HCT116 (cell line): ENCODE data around the gene ARL4A. TPM values are rescaled to one million over a fixed set of nuclear protein-coding genes. Genes with fewer than 3 reads are reported as not detected.

ENCODE experiments used
- ATAC-seq: fragments of 200-7000 bp; cut with Tn5 transposase; 2 replicates; pipeline ENCODE4 v1.9.1; 2020; ENCODE audit warnings: mild to moderate bottlenecking, moderate library complexity
- BruUV-seq: library from RNA; stranded (reverse); fragments of 400-500 nt; replicated peaks from 2 replicates; lab custom pipeline; 2021; lab: Mats Ljungman, UMichigan
- CTCF ChIA-PET: fragments of 300-600 bp; sonication (Branson Sonifier 250); formaldehyde crosslinking; loops from one replicate; lab custom pipeline; 2021; ENCODE audit warnings: antibody characterized with exemption; lab: Charles Lee
- POLR2A ChIA-PET: fragments of 300-600, 350-600 bp; sonication (Branson Sonifier 250); formaldehyde crosslinking; loops from one replicate; lab custom pipeline; 2021; ENCODE audit warnings: antibody characterized with exemption; lab: Charles Lee
- RAD21 ChIA-PET, 2 experiments: fragments of 300-600 bp; sonication (Branson Sonifier 250); formaldehyde crosslinking; loops; one replicate each; lab custom pipeline; 2023; ENCODE audit warnings: low total read pairs in 2 of 2; ENCODE audit not compliant: uncharacterized antibody in 2 of 2, unreplicated experiment in 2 of 2, low non-redundant PET in 1 of 2; lab: Charles Lee
- DNase-seq: peaks from one replicate; pipeline ENCODE4 v3.0.0-alpha.2; 2010; ENCODE audit warnings: low read depth, low spot score
- H2AFZ ChIP-seq: fragments of 200-600 bp; shearing (Covaris generic), sonication (generic); 2 replicates; pipeline ENCODE4 v1.6.1; 2017; ENCODE audit warnings: low read depth, mixed run types, mixed read lengths, antibody characterized with exemption, low read length; ENCODE audit not compliant: poor library complexity, severe bottlenecking
- H3K27ac ChIP-seq: 2 replicates; pipeline ENCODE4 v1.5.1; 2012; ENCODE audit warnings: low read depth, low read length
- H3K27me3 ChIP-seq: fragments of 200-600 bp; sonication (generic); 2 replicates; pipeline ENCODE4 v1.6.1; 2016; ENCODE audit warnings: mixed run types, low read length, mixed read lengths; ENCODE audit not compliant: insufficient read depth
- H3K36me3 ChIP-seq, 2 experiments: fragments of 200-500 bp in 1 of 2; fragments of 200-600 bp in 1 of 2; sonication (Bioruptor generic) in 1 of 2; sonication (generic) in 1 of 2; 2 replicates each; pipeline versions ENCODE4 v1.5.1 to v1.6.1; 2014 to 2016; ENCODE audit warnings: low read length in 2 of 2, inconsistent platforms in 1 of 2, mixed read lengths in 1 of 2, mixed run types in 1 of 2; ENCODE audit not compliant: insufficient read depth in 2 of 2, control insufficient read depth in 1 of 2
- H3K4me1 ChIP-seq, 2 experiments: fragments of 200-600 bp in 1 of 2; sonication (generic) in 1 of 2; 2 replicates each; pipeline versions ENCODE4 v1.5.1 to v1.6.1; 2012 to 2017; ENCODE audit warnings: low read length in 2 of 2, inconsistent platforms in 1 of 2, mild to moderate bottlenecking in 1 of 2, mixed read lengths in 1 of 2, mixed run types in 1 of 2, moderate library complexity in 1 of 2; ENCODE audit not compliant: insufficient read depth in 2 of 2, control insufficient read depth in 1 of 2
- H3K4me2 ChIP-seq: fragments of 200-600 bp; sonication (generic); 2 replicates; pipeline ENCODE4 v1.6.1; 2017; ENCODE audit warnings: mixed run types, low read length, mixed read lengths
- H3K4me3 ChIP-seq, 2 experiments: fragments of 200-600 bp in 1 of 2; sonication (generic) in 1 of 2; replicated peaks in 1 of 2; 2 replicates each; pipeline ENCODE4 v1.5.1; 2011 to 2016; ENCODE audit warnings: low read length in 2 of 2, control low read depth in 1 of 2, low read depth in 1 of 2, mild to moderate bottlenecking in 1 of 2, mixed read lengths in 1 of 2, mixed run types in 1 of 2
- H3K79me2 ChIP-seq: fragments of 200-600 bp; sonication (generic); 2 replicates; pipeline ENCODE4 v1.6.1; 2017; ENCODE audit warnings: mild to moderate bottlenecking, mixed run types, low read length, moderate library complexity, mixed read lengths; ENCODE audit not compliant: insufficient read depth
- H3K9ac ChIP-seq: fragments of 200-600 bp; sonication (generic); 2 replicates; pipeline ENCODE4 v1.6.1; 2016; ENCODE audit warnings: low read length, mixed read lengths
- H3K9me2 ChIP-seq: fragments of 200-600 bp; sonication (generic), shearing (Covaris generic); 2 replicates; pipeline ENCODE4 v1.6.1; 2017; ENCODE audit warnings: mixed run types, mild to moderate bottlenecking, moderate library complexity; ENCODE audit not compliant: insufficient read depth
- H3K9me3 ChIP-seq, 2 experiments: fragments of 200-500 bp in 1 of 2; fragments of 200-600 bp in 1 of 2; sonication (Bioruptor generic) in 1 of 2; sonication (generic) in 1 of 2; 2 replicates each; pipeline ENCODE4 v1.6.1; 2014 to 2017; ENCODE audit warnings: low read length in 2 of 2, mixed read lengths in 2 of 2, inconsistent platforms in 1 of 2, low read depth in 1 of 2, mild to moderate bottlenecking in 1 of 2, mixed run types in 1 of 2, moderate library complexity in 1 of 2; ENCODE audit not compliant: control insufficient read depth in 1 of 2, insufficient read depth in 1 of 2
- H4K20me1 ChIP-seq: fragments of 200-600 bp; sonication (generic), shearing (Covaris generic); 2 replicates; pipeline ENCODE4 v1.6.1; 2017; ENCODE audit warnings: mixed run types, mild to moderate bottlenecking, moderate library complexity; ENCODE audit not compliant: insufficient read depth
- ATF3 ChIP-seq: IDR thresholded peaks from 2 replicates; pipeline ENCODE4 v1.6.1; 2012
- CBX3 ChIP-seq: IDR thresholded peaks from 2 replicates; pipeline ENCODE4 v1.6.1; 2012; ENCODE audit warnings: low read depth
- CEBPB ChIP-seq: IDR thresholded peaks from 2 replicates; pipeline ENCODE4 v1.6.1; 2012; ENCODE audit warnings: low read depth
- EGR1 ChIP-seq: IDR thresholded peaks from 2 replicates; pipeline ENCODE4 v1.6.1; 2012; ENCODE audit warnings: low read depth
- ELF1 ChIP-seq: IDR thresholded peaks from 2 replicates; pipeline ENCODE4 v1.6.1; 2012; ENCODE audit warnings: low read depth, borderline replicate concordance
- EZH2 ChIP-seq: fragments of 200-600 bp; sonication (generic); IDR thresholded peaks from 2 replicates; pipeline ENCODE4 v1.6.1; 2017; ENCODE audit warnings: antibody characterized with exemption, mixed run types
- EZH2phosphoT487 ChIP-seq: fragments of 200-600 bp; IDR thresholded peaks from 2 replicates; pipeline ENCODE4 v1.6.1; 2018; ENCODE audit warnings: antibody characterized with exemption, borderline replicate concordance
- JUND ChIP-seq: IDR thresholded peaks from 2 replicates; pipeline ENCODE4 v1.6.1; 2012
- POLR2A ChIP-seq: IDR thresholded peaks from 2 replicates; pipeline ENCODE4 v1.7.0; 2011; ENCODE audit warnings: borderline replicate concordance; ENCODE audit not compliant: insufficient read depth, insufficient read length; ENCODE audit errors: extremely low read depth
- POLR2AphosphoS5 ChIP-seq: IDR thresholded peaks from 2 replicates; pipeline ENCODE4 v1.6.1; 2011; ENCODE audit warnings: mild to moderate bottlenecking, low read depth, low read length, moderate library complexity
- RAD21 ChIP-seq: IDR thresholded peaks from 2 replicates; pipeline ENCODE4 v1.6.1; 2012; ENCODE audit warnings: low read depth, mild to moderate bottlenecking
- SIN3A ChIP-seq: IDR thresholded peaks from 2 replicates; pipeline ENCODE4 v1.6.1; 2012; ENCODE audit warnings: low read depth
- SP1 ChIP-seq: IDR thresholded peaks from 2 replicates; pipeline ENCODE4 v1.6.1; 2012; ENCODE audit warnings: low read depth
- SRF ChIP-seq: IDR thresholded peaks from 2 replicates; pipeline ENCODE4 v1.6.1; 2012; ENCODE audit warnings: low read depth
- TCF7L2 ChIP-seq: IDR thresholded peaks from 2 replicates; pipeline ENCODE4 v1.7.0; 2011; ENCODE audit warnings: borderline replicate concordance, inconsistent platforms; ENCODE audit not compliant: insufficient read depth, insufficient read length; ENCODE audit errors: extremely low read depth
- ZFX ChIP-seq: fragments of 450-650 bp; IDR thresholded peaks from 2 replicates; pipeline ENCODE4 v1.6.1; 2017
- ZNF274 ChIP-seq: fragments of 200-500 bp; sonication (Bioruptor generic); IDR thresholded peaks from 2 replicates; pipeline ENCODE4 v1.6.1; 2014; ENCODE audit warnings: mild to moderate bottlenecking, low read depth, low read length, inconsistent platforms
- intact Hi-C: fragments of 100-400 bp; cut with micrococcal nuclease; formaldehyde crosslinking; loops from 2 replicates; pipeline ENCODE4 v1.10.0; 2022
- total RNA-seq: library from RNA; stranded (reverse); gene quantifications from one replicate; pipeline ENCODE4 v1.2.1, GENCODE V29; 2021; ENCODE audit not compliant: unreplicated experiment
- TF ChIP-seq, protein P1 (sequence below): IDR thresholded peaks from 2 replicates; pipeline ENCODE4 v1.6.1; 2012
- TF ChIP-seq, protein P2 (sequence below): IDR thresholded peaks from 2 replicates; pipeline ENCODE4 v1.6.1; 2012; ENCODE audit warnings: low read depth
- TF ChIP-seq, protein P3 (sequence below), 3 experiments: fragments of 200-600 bp in 1 of 3; sonication (generic) in 1 of 3; IDR thresholded peaks in 2 of 3; conservative IDR thresholded peaks in 1 of 3; 2 replicates each; pipeline ENCODE4 v1.5.1; 2012 to 2017; ENCODE audit warnings: low read depth in 2 of 3, low read length in 2 of 3, antibody characterized with exemption in 1 of 3, borderline replicate concordance in 1 of 3, control low read depth in 1 of 3, mild to moderate bottlenecking in 1 of 3, mixed read lengths in 1 of 3, mixed run types in 1 of 3, moderate library complexity in 1 of 3; ENCODE audit not compliant: insufficient read depth in 1 of 3

Gene ARL4A
- total RNA-seq, 1 experiment from 2014 or later, result 44.6 TPM

- no peak overlapping the region for H2AFZ ChIP-seq
- ChIA-PET RAD21 (no interaction called here), POLR2A (no interaction called here), CTCF (interaction anchor here (0.8 kb wide), 1 partner anchor 13 kb away, joined by 3 read pairs; no protein-coding TSS in a partner anchor)
- peaks cover 11 to 25% of the 10 kb centered on the region in 2 experiments for H3K4me1 ChIP-seq
- no peak overlapping the region for H3K4me3 ChIP-seq
- H3K27ac ChIP-seq, result no peak overlapping the region
- no peak for DNase-seq
- BruUV-seq, result no TSS peak
- H3K36me3 ChIP-seq, result no peaks in the 10 kb centered on the region
- no peak for TF ChIP-seq POLR2A
- no peak for TF ChIP-seq TCF7L2
- no peak for TF ChIP-seq SP1
- TF ChIP-seq, protein P1, sequence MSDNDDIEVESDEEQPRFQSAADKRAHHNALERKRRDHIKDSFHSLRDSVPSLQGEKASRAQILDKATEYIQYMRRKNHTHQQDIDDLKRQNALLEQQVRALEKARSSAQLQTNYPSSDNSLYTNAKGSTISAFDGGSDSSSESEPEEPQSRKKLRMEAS, result no peak
- TF ChIP-seq ZNF274, result no peak
- TF ChIP-seq EZH2, result no peak
- no peak for TF ChIP-seq CBX3
- TF ChIP-seq CEBPB, result no peak
- TF ChIP-seq RAD21, result no peak
- no peak for TF ChIP-seq EGR1
- no peak for TF ChIP-seq ELF1
- no peak for TF ChIP-seq EZH2phosphoT487
- TF ChIP-seq JUND, result no peak
- TF ChIP-seq SIN3A, result no peak
- TF ChIP-seq, protein P2, sequence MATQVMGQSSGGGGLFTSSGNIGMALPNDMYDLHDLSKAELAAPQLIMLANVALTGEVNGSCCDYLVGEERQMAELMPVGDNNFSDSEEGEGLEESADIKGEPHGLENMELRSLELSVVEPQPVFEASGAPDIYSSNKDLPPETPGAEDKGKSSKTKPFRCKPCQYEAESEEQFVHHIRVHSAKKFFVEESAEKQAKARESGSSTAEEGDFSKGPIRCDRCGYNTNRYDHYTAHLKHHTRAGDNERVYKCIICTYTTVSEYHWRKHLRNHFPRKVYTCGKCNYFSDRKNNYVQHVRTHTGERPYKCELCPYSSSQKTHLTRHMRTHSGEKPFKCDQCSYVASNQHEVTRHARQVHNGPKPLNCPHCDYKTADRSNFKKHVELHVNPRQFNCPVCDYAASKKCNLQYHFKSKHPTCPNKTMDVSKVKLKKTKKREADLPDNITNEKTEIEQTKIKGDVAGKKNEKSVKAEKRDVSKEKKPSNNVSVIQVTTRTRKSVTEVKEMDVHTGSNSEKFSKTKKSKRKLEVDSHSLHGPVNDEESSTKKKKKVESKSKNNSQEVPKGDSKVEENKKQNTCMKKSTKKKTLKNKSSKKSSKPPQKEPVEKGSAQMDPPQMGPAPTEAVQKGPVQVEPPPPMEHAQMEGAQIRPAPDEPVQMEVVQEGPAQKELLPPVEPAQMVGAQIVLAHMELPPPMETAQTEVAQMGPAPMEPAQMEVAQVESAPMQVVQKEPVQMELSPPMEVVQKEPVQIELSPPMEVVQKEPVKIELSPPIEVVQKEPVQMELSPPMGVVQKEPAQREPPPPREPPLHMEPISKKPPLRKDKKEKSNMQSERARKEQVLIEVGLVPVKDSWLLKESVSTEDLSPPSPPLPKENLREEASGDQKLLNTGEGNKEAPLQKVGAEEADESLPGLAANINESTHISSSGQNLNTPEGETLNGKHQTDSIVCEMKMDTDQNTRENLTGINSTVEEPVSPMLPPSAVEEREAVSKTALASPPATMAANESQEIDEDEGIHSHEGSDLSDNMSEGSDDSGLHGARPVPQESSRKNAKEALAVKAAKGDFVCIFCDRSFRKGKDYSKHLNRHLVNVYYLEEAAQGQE, result no peak
- no peak for TF ChIP-seq ATF3
- no peak for TF ChIP-seq SRF
- no peak for TF ChIP-seq ZFX
- TF ChIP-seq, protein P3, sequence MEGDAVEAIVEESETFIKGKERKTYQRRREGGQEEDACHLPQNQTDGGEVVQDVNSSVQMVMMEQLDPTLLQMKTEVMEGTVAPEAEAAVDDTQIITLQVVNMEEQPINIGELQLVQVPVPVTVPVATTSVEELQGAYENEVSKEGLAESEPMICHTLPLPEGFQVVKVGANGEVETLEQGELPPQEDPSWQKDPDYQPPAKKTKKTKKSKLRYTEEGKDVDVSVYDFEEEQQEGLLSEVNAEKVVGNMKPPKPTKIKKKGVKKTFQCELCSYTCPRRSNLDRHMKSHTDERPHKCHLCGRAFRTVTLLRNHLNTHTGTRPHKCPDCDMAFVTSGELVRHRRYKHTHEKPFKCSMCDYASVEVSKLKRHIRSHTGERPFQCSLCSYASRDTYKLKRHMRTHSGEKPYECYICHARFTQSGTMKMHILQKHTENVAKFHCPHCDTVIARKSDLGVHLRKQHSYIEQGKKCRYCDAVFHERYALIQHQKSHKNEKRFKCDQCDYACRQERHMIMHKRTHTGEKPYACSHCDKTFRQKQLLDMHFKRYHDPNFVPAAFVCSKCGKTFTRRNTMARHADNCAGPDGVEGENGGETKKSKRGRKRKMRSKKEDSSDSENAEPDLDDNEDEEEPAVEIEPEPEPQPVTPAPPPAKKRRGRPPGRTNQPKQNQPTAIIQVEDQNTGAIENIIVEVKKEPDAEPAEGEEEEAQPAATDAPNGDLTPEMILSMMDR (IDR thresholded peaks at IDR 0.05 in 2 of 3, conservative IDR thresholded peaks at IDR 0.05 in 1 of 3; ENCODE audit: borderline replicate concordance in 1 of 3, insufficient read depth in 1 of 3, low read depth in 2 of 3, low read length in 2 of 3), result no peak
- no peak for TF ChIP-seq POLR2AphosphoS5
- no peak for ATAC-seq
- H3K79me2 ChIP-seq, result no peaks in the 10 kb centered on the region
- intact Hi-C loops, result no loop called here
- no peaks in the 10 kb centered on the region for H3K27me3 ChIP-seq
- H3K9me2 ChIP-seq, result no peaks in the 10 kb centered on the region
- no peak overlapping the region for H3K9ac ChIP-seq
- peak overlapping the region; percentile 74 for H3K4me2 ChIP-seq
- no peaks in the 10 kb centered on the region for H3K9me3 ChIP-seq
- H4K20me1 ChIP-seq, result no peaks in the 10 kb centered on the region
Observed at GRCh38 chr7:12661581-12661980, 25.9 kb upstream of the ARL4A start.
